ENCODE measurements around the gene UBTF. TPM values are rescaled to one million over a fixed set of nuclear protein-coding genes. Genes with fewer than 3 reads are reported as not detected.

Gene UBTF
- total and polyA plus RNA-seq, 7 donors = 26.8 to 58.4 (median 48.3) TPM

DNA sequence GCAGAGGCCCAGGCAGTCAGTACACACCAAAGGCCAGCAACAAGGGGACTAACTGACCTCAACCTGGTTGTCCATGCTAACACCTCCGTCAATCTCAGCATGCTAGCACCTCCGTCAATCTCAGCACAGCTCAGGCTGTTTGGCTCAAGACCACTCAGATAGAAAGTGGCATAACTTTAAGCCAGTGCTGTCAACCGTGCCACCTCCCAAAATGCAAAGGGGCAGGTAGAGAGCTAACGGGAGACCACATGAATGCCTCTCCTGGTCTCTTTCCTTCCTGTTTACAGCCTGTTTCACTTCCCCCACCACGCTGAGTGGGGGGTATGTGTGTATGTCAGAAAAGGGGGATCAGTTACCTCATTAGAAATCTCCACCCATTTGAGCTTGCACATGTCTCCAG, 3.3 kb downstream of the UBTF start:
- Histone ChIP-seq H3K4me1 (peaks cover 0 to 46% (median 20%) of the 10 kb centered on the region in 4 donors), H3K9me3 (no peaks in the 10 kb centered on the region), H3K27me3 (no peaks in the 10 kb centered on the region), H3K27ac (no peak overlapping the region), H3K36me3 (peaks cover 25 to 50% (median 36%) of the 10 kb centered on the region in 4 donors), H3K4me3 (no peak overlapping the region)
- 45 to 81% methylated on average over 5 of the region's 5 CpGs for WGBS, 2 donors
- TF ChIP-seq, protein P1, sequence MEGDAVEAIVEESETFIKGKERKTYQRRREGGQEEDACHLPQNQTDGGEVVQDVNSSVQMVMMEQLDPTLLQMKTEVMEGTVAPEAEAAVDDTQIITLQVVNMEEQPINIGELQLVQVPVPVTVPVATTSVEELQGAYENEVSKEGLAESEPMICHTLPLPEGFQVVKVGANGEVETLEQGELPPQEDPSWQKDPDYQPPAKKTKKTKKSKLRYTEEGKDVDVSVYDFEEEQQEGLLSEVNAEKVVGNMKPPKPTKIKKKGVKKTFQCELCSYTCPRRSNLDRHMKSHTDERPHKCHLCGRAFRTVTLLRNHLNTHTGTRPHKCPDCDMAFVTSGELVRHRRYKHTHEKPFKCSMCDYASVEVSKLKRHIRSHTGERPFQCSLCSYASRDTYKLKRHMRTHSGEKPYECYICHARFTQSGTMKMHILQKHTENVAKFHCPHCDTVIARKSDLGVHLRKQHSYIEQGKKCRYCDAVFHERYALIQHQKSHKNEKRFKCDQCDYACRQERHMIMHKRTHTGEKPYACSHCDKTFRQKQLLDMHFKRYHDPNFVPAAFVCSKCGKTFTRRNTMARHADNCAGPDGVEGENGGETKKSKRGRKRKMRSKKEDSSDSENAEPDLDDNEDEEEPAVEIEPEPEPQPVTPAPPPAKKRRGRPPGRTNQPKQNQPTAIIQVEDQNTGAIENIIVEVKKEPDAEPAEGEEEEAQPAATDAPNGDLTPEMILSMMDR (IDR thresholded peaks at IDR 0.05) = no peak
- no peak for TF ChIP-seq POLR2AphosphoS5 (IDR thresholded peaks at IDR 0.05)
- TF ChIP-seq EP300 (IDR thresholded peaks at IDR 0.05) = no peak
- no peak for TF ChIP-seq POLR2A (IDR thresholded peaks at IDR 0.05)
- no peak for DNase-seq
- intact Hi-C loops (cut with DNase I) = loop anchor here (5.0 to 10.0 kb wide), 2 partner anchors 74 to 289 kb away; partner anchors contain the start of genes GPATCH8 and HROB

DNA sequence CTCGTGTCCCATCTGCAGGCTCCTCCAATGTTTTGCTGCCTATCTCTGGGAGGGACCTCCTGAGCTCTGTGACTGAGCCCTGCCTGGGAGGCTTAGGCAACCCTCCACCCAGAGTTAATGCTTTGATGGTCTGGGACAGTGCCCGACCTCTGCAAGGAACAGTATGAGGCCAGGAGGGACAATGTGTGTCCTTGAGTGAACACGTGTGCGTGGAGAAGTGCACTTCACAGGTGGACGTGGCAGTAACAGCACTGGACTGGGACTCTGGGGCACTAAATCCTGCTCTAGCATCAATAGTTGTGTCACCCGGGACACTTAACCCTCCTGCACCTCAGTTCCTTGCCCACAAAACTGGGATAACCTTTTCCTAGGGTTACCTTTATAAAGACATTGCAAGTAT, 4.6 kb downstream of the UBTF start:
- Histone ChIP-seq H3K27me3 (no peaks in the 10 kb centered on the region), H3K4me3 (no peak overlapping the region), H3K4me1 (peaks cover 0 to 58% (median 32%) of the 10 kb centered on the region in 4 donors), H3K27ac (no peak overlapping the region), H3K9me3 (no peaks in the 10 kb centered on the region), H3K36me3 (peaks cover 25 to 56% (median 37%) of the 10 kb centered on the region in 4 donors)
- DNase-seq = no peak
- intact Hi-C loops (cut with DNase I) = loop anchor here (5.0 to 10.0 kb wide), 3 partner anchors 73 to 290 kb away; partner anchors contain the start of genes GPATCH8, GRN and HROB
- WGBS, 2 donors = 87 to 93% methylated on average over 6 of the region's 6 CpGs
- TF ChIP-seq POLR2A (IDR thresholded peaks at IDR 0.05) (no peak), POLR2AphosphoS5 (IDR thresholded peaks at IDR 0.05) (no peak), EP300 (IDR thresholded peaks at IDR 0.05) (no peak)
- TF ChIP-seq, protein P1 (IDR thresholded peaks at IDR 0.05) = no peak

DNA sequence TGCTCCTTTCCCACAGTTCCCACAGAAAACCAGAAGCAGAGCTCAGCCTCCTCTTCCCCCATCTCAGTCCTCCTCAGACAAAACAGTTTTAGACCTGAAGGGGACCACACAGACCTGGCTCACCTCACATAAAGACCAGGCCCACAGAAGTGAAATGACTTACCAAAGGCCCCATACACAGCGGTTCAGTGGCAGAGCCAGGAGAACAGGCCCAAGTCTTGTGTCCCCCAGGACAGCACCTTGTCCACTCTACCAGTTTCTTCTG, 5.3 kb downstream of the UBTF start:
- H3K4me1 ChIP-seq = peaks cover 0 to 60% (median 34%) of the 10 kb centered on the region in 4 donors
- 93 to 98% methylated on average over 1 of the region's 1 CpG for WGBS, 2 donors
- intact Hi-C loops (cut with DNase I) = loop anchor here (5.0 to 10.0 kb wide), 2 partner anchors 133 to 291 kb away; partner anchors contain the start of genes GPATCH8 and GRN
- no peaks in the 10 kb centered on the region for H3K27me3 ChIP-seq
- H3K9me3 ChIP-seq = no peaks in the 10 kb centered on the region
- H3K27ac ChIP-seq = no peak overlapping the region
- TF ChIP-seq POLR2AphosphoS5 (IDR thresholded peaks at IDR 0.05) = no peak
- no peak for TF ChIP-seq EP300 (IDR thresholded peaks at IDR 0.05)
- TF ChIP-seq, protein P1 (IDR thresholded peaks at IDR 0.05) = no peak
- no peak for TF ChIP-seq POLR2A (IDR thresholded peaks at IDR 0.05)
- DNase-seq = no peak
- no peak overlapping the region for H3K4me3 ChIP-seq
- H3K36me3 ChIP-seq = peaks cover 25 to 63% (median 44%) of the 10 kb centered on the region in 4 donors

DNA sequence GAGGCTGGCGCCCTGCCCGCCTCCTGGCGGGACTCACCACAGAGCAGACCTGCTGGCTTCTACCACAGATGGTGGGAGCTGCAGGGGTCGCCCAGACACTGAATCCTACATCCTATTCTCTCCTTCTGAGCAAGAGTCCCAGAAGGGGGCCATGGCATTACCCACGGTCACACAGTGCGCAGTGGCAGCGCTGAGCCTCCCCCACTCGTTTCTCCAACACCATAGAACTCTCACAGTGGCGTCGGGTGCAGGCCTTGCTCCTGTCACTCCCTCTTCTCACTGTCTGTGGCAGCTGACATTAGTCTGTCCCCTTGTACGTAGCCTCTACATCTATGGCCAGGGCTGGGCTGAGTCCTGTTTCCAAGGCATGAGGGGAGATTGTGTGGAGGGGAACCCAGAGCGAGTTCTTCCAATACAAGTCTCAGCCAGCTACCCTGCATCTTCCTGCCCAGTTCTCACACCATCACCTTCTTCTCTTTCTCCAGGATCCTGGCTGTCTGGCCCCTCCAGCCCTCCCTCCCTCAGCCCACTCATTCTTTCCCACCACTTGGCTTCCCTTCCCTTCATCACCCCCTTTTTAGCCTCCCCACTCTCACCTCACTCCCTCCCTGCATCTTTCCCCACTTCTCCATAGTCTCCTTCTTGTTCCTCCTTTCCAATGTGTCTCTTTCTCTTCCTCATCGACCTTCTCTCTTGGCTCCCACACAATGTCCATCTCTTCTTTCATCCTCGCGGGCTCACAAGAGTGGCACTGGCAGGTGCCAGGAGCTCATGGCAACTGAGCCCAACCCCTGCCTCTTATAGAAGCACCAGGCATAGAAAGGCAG, 5.9 kb downstream of the UBTF start:
- 89 to 90% methylated on average over 15 of the region's 15 CpGs for whole genome bisulfite sequencing, 2 donors
- Histone ChIP-seq H3K4me1 (peaks cover 0 to 60% (median 34%) of the 10 kb centered on the region in 4 donors), H3K36me3 (peaks cover 27 to 69% (median 49%) of the 10 kb centered on the region in 4 donors), H3K4me3 (no peak overlapping the region), H3K27ac (no peak overlapping the region), H3K9me3 (no peaks in the 10 kb centered on the region), H3K27me3 (no peaks in the 10 kb centered on the region)
- TF ChIP-seq EP300 (IDR thresholded peaks at IDR 0.05) (no peak), POLR2A (IDR thresholded peaks at IDR 0.05) (no peak), POLR2AphosphoS5 (IDR thresholded peaks at IDR 0.05) (no peak)
- TF ChIP-seq, protein P1 (IDR thresholded peaks at IDR 0.05) = no peak
- no peak for DNase-seq
- intact Hi-C loops (cut with DNase I) = loop anchor here (5.0 to 10.0 kb wide), 2 partner anchors 134 to 291 kb away; partner anchors contain the start of genes GPATCH8 and GRN
